WTC11 (cell line): ENCODE results near the gene AKT1. TPM values are rescaled to one million over a fixed set of nuclear protein-coding genes. Genes with fewer than 3 reads are reported as not detected.
A peak's percentile ranks its signal among the peaks of the same experiment; 100 is the strongest.

Source experiments
- ATAC-seq: fragments of 200-7000 bp; cut with Tn5 transposase; 2 replicates; pipeline ENCODE4 v1.10.0; 2021; ENCODE audit warnings: mild to moderate bottlenecking, moderate library complexity
- CTCF ChIA-PET: fragments of 300-600 bp; sonication (Branson Sonifier 250); formaldehyde crosslinking; loops from one replicate; lab custom pipeline; 2021; ENCODE audit warnings: antibody characterized with exemption; lab: Charles Lee
- POLR2A ChIA-PET: fragments of 350-600 bp; sonication (Branson Sonifier 250); formaldehyde crosslinking; loops from one replicate; lab custom pipeline; 2021; ENCODE audit warnings: antibody characterized with exemption; lab: Charles Lee
- DNase-seq: peaks from one replicate; pipeline ENCODE4 v3.0.0; 2021; ENCODE audit warnings: low spot score
- H3K27ac Mint-ChIP-seq: 2 replicates; pipeline ENCODE4 v1.8.0; 2021; ENCODE audit warnings: mixed read lengths
- H3K27me3 Mint-ChIP-seq: 2 replicates; pipeline ENCODE4 v1.8.0; 2021; ENCODE audit warnings: low read depth, mild to moderate bottlenecking, moderate library complexity, mixed read lengths
- H3K36me3 Mint-ChIP-seq: 2 replicates; pipeline ENCODE4 v1.8.0; 2021; ENCODE audit warnings: mixed read lengths
- H3K4me1 Mint-ChIP-seq: 2 replicates; pipeline ENCODE4 v1.8.0; 2022; ENCODE audit warnings: mixed read lengths
- H3K4me3 Mint-ChIP-seq: 2 replicates; pipeline ENCODE4 v1.8.0; 2021; ENCODE audit warnings: mild to moderate bottlenecking, moderate library complexity, mixed read lengths
- H3K9me3 Mint-ChIP-seq: 2 replicates; pipeline ENCODE4 v1.8.0; 2021; ENCODE audit warnings: mixed read lengths
- ARID4B ChIP-seq: sonication (generic); formaldehyde crosslinking; IDR thresholded peaks from 2 replicates; pipeline ENCODE4 v1.8.0; 2023; ENCODE audit warnings: missing genetic modification reagents, mild to moderate bottlenecking, borderline replicate concordance
- EMX1 ChIP-seq: fragments of 250-450 bp; sonication (Bioruptor Pico); IDR thresholded peaks from 2 replicates; pipeline ENCODE4 v1.8.0; 2021; ENCODE audit warnings: mild to moderate bottlenecking
- ESRRA ChIP-seq: sonication (generic); formaldehyde crosslinking; IDR thresholded peaks from 2 replicates; pipeline ENCODE4 v1.8.1; 2022; ENCODE audit warnings: mild to moderate bottlenecking, missing genetic modification reagents, borderline replicate concordance
- NFATC4 ChIP-seq: fragments of 250-450 bp; sonication (Bioruptor Pico); IDR thresholded peaks from 2 replicates; pipeline ENCODE4 v1.9.0; 2021; ENCODE audit warnings: mild to moderate bottlenecking
- NFE2L1 ChIP-seq: sonication (generic); formaldehyde crosslinking; IDR thresholded peaks from 2 replicates; pipeline ENCODE4 v1.8.1; 2023; ENCODE audit warnings: missing genetic modification reagents
- OVOL2 ChIP-seq: fragments of 250-450 bp; sonication (Bioruptor Pico); IDR thresholded peaks from 2 replicates; pipeline ENCODE4 v1.9.0; 2021; ENCODE audit warnings: mild to moderate bottlenecking, borderline replicate concordance
- SMAD3 ChIP-seq: sonication (generic); formaldehyde crosslinking; IDR thresholded peaks from 2 replicates; pipeline ENCODE4 v1.8.0; 2022; ENCODE audit warnings: missing genetic modification reagents, mild to moderate bottlenecking, borderline replicate concordance
- SMAD4 ChIP-seq: sonication (generic); formaldehyde crosslinking; IDR thresholded peaks from 2 replicates; pipeline ENCODE4 v1.8.0; 2022; ENCODE audit warnings: mild to moderate bottlenecking, missing genetic modification reagents
- SP1 ChIP-seq: sonication (generic); formaldehyde crosslinking; conservative IDR thresholded peaks from 2 replicates; pipeline ENCODE4 v1.8.1; 2022; ENCODE audit warnings: missing genetic modification reagents
- TEAD1 ChIP-seq: sonication (generic); formaldehyde crosslinking; IDR thresholded peaks from 2 replicates; pipeline ENCODE4 v1.8.0; 2022; ENCODE audit warnings: mild to moderate bottlenecking, missing genetic modification reagents
- TP53 ChIP-seq: sonication (generic); formaldehyde crosslinking; IDR thresholded peaks from 2 replicates; pipeline ENCODE4 v1.8.1; 2023; ENCODE audit warnings: mild to moderate bottlenecking, missing genetic modification reagents
- USF1 ChIP-seq: sonication (generic); formaldehyde crosslinking; IDR thresholded peaks from 2 replicates; pipeline ENCODE4 v1.8.0; 2022; ENCODE audit warnings: mild to moderate bottlenecking, missing genetic modification reagents
- ZNF396 ChIP-seq: fragments of 250-450 bp; sonication (Bioruptor Pico); IDR thresholded peaks from 2 replicates; pipeline ENCODE4 v1.8.0; 2021; ENCODE audit warnings: mild to moderate bottlenecking, moderate library complexity, borderline replicate concordance
- ZNF423 ChIP-seq: fragments of 250-450 bp; sonication (Bioruptor Pico); IDR thresholded peaks from 2 replicates; pipeline ENCODE4 v2.1.2; 2022; ENCODE audit warnings: mild to moderate bottlenecking, moderate library complexity
- total RNA-seq: library from RNA; stranded (reverse); gene quantifications from 3 replicates; pipeline ENCODE4 v1.2.3, GENCODE V29; 2021
- TF ChIP-seq, protein P1 (sequence below): fragments of 250-450 bp; sonication (Bioruptor Pico); conservative IDR thresholded peaks from 2 replicates; pipeline ENCODE4 v1.9.0; 2021; ENCODE audit warnings: mild to moderate bottlenecking
- TF ChIP-seq, protein P2 (sequence below): sonication (generic); formaldehyde crosslinking; IDR thresholded peaks from 2 replicates; pipeline ENCODE4 v1.8.1; 2023; ENCODE audit warnings: mild to moderate bottlenecking, moderate library complexity, missing genetic modification reagents
- TF ChIP-seq, protein P3 (sequence below): fragments of 200-600 bp; IDR thresholded peaks from 2 replicates; pipeline ENCODE4 v1.8.0; 2022; ENCODE audit warnings: antibody characterized with exemption

AKT1 gene
- total RNA-seq, 1 experiment from 2014 or later: 121 TPM

DNA sequence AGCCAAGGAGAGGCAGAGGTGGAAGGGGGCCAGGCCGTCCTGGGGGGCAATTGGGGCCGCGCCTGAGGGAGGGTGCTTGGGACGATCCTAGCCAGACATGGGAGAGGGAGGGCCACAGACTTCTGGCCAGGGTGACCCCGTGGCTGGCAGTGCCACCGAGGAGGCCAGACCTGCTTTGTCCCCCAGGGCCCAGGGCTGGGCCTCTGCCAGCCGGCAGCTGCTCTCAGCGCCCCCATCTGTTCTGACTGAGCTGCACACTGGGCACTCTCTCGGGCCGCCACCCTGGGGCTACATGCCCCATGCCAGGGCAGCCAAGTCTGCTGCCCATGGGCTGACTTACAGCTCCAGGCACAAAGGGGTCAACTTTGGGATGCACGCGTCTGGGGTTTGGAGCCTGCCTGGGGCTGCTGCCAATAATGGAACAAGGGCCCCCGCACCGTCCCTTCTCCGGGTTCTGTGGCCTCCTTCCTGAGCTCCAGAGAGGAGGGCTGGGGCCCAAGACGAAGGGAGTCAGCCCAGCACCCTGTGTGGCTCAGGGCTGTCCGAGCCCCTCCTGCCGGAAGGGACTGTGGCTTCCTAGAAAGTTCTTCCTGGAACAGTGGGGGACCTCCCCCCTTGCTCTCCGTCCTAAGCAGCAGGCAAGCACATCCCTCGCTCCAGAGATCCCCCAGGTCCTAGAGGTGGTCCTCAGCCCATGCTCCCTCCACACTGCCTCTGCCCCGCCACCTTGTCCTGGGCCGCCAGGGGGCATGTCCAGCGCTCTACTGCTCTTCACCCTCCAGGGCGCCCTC is 70.4 kb downstream of the AKT1 start (continued):
- TF ChIP-seq, protein P1, sequence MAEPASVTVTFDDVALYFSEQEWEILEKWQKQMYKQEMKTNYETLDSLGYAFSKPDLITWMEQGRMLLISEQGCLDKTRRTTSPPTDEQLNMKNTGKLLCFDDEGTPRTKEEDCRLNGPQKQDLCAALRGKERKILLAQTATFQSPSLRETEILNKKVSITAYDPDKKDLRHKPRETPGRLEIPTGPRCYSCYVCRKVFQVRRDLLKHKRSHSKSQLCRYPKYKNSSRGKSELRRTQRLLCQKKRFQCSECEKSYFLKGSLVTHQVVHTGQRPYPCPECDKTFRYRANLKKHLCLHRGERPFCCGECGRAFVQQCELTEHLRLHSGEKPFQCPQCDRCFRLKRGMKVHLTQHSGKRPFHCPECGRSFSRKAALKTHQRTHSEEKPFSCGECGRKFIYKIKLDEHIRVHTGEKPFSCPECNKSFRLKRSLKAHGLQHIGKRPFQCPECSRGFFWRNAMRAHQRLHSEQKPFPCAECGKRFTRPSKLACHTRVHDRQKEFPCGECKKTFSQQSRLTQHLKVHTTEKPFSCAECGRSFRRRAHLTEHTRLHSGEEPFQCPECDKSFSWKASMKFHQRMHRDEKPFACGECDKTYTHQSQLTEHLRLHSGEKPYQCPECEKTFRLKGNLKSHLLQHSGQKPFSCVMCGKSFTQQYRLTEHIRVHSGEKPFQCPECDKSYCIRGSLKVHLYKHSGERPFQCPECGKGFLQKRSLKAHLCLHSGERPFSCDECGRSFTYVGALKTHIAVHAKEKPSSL (CRISPR knock-in tag): no peak
- TF ChIP-seq NFE2L1 (CRISPR knock-in tag) (no peak), USF1 (0 out of 2 replicates have a peak, but pooled peaks have one; percentile 29), ZNF423 (CRISPR knock-in tag) (0 out of 2 replicates have a peak, but pooled peaks have one; percentile 17), TP53 (CRISPR knock-in tag) (no peak), NFATC4 (CRISPR knock-in tag) (no peak)

DNA sequence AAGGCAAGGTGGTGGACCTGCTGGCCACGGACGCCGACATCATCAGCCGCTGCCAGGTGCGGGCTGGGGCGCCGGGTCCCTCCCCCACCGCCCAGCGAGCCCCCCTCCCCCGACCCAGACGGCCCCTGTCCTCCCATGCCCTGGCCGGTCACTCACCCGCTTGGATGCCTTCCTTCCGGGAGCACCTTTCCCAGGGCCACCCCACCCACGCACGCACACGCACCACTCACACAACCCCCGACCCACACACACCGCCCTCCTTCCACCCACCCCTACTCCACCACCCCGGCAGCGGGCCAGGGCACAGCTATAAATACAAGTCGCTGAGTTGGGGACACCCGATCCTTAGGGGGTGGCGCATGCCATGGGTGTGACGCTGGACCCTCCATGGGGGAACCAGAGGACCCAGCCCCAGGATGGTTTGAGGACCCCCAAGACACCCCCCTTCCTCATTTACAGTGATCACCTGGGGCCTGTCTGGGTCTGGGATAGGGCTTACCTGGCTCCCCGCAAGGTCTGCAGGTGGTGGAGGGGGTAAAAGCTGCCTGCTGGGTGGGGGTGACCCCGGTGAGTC is 71.1 kb downstream of the AKT1 start:
- Mint-ChIP-seq H3K36me3 (no peaks in the 10 kb centered on the region), H3K9me3 (no peaks in the 10 kb centered on the region), H3K27me3 (peaks cover 3% of the 10 kb centered on the region; the same call in 1 of the 2 replicates), H3K27ac (no peak overlapping the region), H3K4me3 (peak overlapping the region; percentile 69), H3K4me1 (peaks cover 5% of the 10 kb centered on the region)
- CTCF ChIA-PET: interaction anchor here (0.9 to 2.5 kb wide), 15 partner anchors 8 to 102 kb away, joined by 3 to 20 read pairs (median 5); partner anchors contain the start of gene SIVA1
- TF ChIP-seq NFE2L1 (CRISPR knock-in tag) (no peak), ZNF396 (CRISPR knock-in tag) (no peak), SMAD4 (CRISPR knock-in tag) (no peak)
- DNase-seq (no peak), ATAC-seq (peak; percentile 2; the same call in 1 of the 2 replicates)
- POLR2A ChIA-PET: interaction anchor here (1.3 kb wide), 1 partner anchor 12 kb away, joined by 3 read pairs; no protein-coding TSS in a partner anchor

DNA sequence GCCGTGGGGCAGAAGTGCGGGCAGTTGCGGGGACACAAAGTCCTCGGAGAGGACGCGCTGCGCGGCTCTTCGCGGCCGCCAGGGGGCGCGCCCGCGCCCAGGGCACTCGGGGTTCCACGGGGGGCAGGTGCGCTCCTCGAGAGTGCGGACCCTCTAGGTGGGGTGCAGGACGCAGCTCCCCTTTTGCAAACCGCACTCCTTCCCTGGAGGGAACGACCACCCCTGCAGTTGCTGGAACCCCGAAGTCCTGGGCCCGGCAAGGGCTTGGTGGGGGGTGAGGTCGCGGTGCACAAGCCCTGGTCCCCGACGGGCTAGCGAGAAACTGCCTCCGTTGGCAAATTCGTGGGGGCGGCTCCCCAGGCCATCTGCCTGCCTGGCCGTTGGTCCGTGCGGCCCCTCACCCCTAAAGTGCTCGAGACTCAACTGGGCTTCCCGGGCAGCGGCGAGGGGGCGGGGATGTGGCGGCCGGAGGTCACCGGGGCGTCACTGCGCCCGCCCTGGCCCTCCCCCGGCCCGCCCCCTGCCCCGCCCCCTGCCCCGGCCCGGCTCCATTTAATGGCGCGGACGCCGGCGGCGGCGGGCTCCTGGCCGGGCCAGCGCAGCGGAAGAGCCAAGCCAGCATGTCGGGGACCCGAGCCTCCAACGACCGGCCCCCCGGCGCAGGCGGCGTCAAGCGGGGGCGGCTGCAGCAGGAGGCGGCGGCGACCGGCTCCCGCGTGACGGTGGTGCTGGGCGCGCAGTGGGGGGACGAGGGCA is 71.7 kb downstream of the AKT1 start, which contains the start of gene ADSS1:
TSS of gene ADSS1 (plus strand) at position 579 of the 756 bp plus-strand sequence. CDS start at position 621, 42 bp downstream.
- ATAC-seq (peak; percentile 51), DNase-seq (peak; percentile 66)
- Mint-ChIP-seq H3K27me3 (peaks cover 2% of the 10 kb centered on the region; the same call in 1 of the 2 replicates), H3K4me1 (peaks cover 5% of the 10 kb centered on the region), H3K4me3 (peak within 1 kb of the TSS; percentile 69), H3K36me3 (no peaks in the 10 kb centered on the region), H3K9me3 (no peaks in the 10 kb centered on the region), H3K27ac (no peak within 1 kb of the TSS)
- POLR2A ChIA-PET: no interaction called here
- CTCF ChIA-PET: interaction anchor here (0.9 to 2.5 kb wide), 5 partner anchors 20 to 72 kb away, joined by 3 to 10 read pairs (median 6); no protein-coding TSS in a partner anchor
- TF ChIP-seq, protein P2, sequence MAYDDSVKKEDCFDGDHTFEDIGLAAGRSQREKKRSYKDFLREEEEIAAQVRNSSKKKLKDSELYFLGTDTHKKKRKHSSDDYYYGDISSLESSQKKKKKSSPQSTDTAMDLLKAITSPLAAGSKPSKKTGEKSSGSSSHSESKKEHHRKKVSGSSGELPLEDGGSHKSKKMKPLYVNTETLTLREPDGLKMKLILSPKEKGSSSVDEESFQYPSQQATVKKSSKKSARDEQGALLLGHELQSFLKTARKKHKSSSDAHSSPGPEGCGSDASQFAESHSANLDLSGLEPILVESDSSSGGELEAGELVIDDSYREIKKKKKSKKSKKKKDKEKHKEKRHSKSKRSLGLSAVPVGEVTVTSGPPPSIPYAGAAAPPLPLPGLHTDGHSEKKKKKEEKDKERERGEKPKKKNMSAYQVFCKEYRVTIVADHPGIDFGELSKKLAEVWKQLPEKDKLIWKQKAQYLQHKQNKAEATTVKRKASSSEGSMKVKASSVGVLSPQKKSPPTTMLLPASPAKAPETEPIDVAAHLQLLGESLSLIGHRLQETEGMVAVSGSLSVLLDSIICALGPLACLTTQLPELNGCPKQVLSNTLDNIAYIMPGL (CRISPR knock-in tag): peak; percentile 65
- TF ChIP-seq ESRRA (0 out of 2 replicates have a peak, but pooled peaks have one; percentile 13), SP1 (CRISPR knock-in tag) (0 out of 2 replicates have a peak, but pooled peaks have one; percentile 37), OVOL2 (CRISPR knock-in tag) (no peak), SMAD3 (no peak), ARID4B (CRISPR knock-in tag) (peak; percentile 18; the same call in 1 of the 2 replicates), TEAD1 (CRISPR knock-in tag) (peak; percentile 33; the same call in 1 of the 2 replicates), USF1 (peak; percentile 17; the same call in 1 of the 2 replicates), EMX1 (CRISPR knock-in tag) (peak; percentile 66; the same call in 1 of the 2 replicates)
- TF ChIP-seq, protein P3, sequence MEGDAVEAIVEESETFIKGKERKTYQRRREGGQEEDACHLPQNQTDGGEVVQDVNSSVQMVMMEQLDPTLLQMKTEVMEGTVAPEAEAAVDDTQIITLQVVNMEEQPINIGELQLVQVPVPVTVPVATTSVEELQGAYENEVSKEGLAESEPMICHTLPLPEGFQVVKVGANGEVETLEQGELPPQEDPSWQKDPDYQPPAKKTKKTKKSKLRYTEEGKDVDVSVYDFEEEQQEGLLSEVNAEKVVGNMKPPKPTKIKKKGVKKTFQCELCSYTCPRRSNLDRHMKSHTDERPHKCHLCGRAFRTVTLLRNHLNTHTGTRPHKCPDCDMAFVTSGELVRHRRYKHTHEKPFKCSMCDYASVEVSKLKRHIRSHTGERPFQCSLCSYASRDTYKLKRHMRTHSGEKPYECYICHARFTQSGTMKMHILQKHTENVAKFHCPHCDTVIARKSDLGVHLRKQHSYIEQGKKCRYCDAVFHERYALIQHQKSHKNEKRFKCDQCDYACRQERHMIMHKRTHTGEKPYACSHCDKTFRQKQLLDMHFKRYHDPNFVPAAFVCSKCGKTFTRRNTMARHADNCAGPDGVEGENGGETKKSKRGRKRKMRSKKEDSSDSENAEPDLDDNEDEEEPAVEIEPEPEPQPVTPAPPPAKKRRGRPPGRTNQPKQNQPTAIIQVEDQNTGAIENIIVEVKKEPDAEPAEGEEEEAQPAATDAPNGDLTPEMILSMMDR: peak; percentile 99
